Muscle layer of duodenum (tissue), 2 donors: ENCODE data around the gene ZNF101.
"Not testable (repeated sequence)": the region's sequence is repeated elsewhere in the genome, so short reads cannot be mapped to it uniquely, and the experiment has no call there.

Experiments
- H3K27ac ChIP-seq: one replicate; pipeline ENCODE4 v1.7.0; 2013; ENCODE audit warnings: mild to moderate bottlenecking, low read length
- H3K27me3 ChIP-seq: one replicate; pipeline ENCODE4 v1.7.0; 2013; ENCODE audit warnings: low read depth, mild to moderate bottlenecking, control low read depth, low read length
- H3K36me3 ChIP-seq, 2 donors: one replicate each; pipeline ENCODE4 v1.7.0; 2013; ENCODE audit warnings: low read length in 2 of 2, control low read depth in 1 of 2, mild to moderate bottlenecking in 1 of 2; ENCODE audit not compliant: insufficient read depth in 2 of 2, control insufficient read depth in 1 of 2
- H3K4me1 ChIP-seq, 2 donors: one replicate each; pipeline ENCODE4 v1.7.0; 2013; ENCODE audit warnings: low read length in 2 of 2, mild to moderate bottlenecking in 2 of 2, control low read depth in 1 of 2, moderate library complexity in 1 of 2; ENCODE audit not compliant: insufficient read depth in 2 of 2, control insufficient read depth in 1 of 2
- H3K4me3 ChIP-seq, 2 donors: one replicate each; pipeline ENCODE4 v1.7.0; 2013; ENCODE audit warnings: low read length in 2 of 2, low read depth in 1 of 2, mild to moderate bottlenecking in 1 of 2
- H3K9me3 ChIP-seq, 2 donors: one replicate each; pipeline ENCODE4 v1.7.0; 2013; ENCODE audit warnings: low read length in 2 of 2, control low read depth in 1 of 2, mild to moderate bottlenecking in 1 of 2; ENCODE audit not compliant: control insufficient read depth in 1 of 2
- donor health status: healthy.

The ZNF101 gene

GRCh38 chr19:19655641-19656343, 12.8 kb upstream of the ZNF101 start:
- H3K4me3 ChIP-seq: no peak overlapping the region
- no peaks in the 10 kb centered on the region for H3K4me1 ChIP-seq
- no peak overlapping the region for H3K27ac ChIP-seq
- no peaks in the 10 kb centered on the region for H3K9me3 ChIP-seq
- no peaks in the 10 kb centered on the region for H3K27me3 ChIP-seq
- H3K36me3 ChIP-seq: peaks cover 74 to 87% of the 10 kb centered on the region in 2 donors

GRCh38 chr19:19656451-19657396, 11.9 kb upstream of the ZNF101 start:
- no peaks in the 10 kb centered on the region for H3K9me3 ChIP-seq
- peaks cover 65 to 77% of the 10 kb centered on the region in 2 donors for H3K36me3 ChIP-seq
- H3K4me3 ChIP-seq: no peak overlapping the region
- no peaks in the 10 kb centered on the region for H3K27me3 ChIP-seq
- H3K27ac ChIP-seq: no peak overlapping the region
- peaks cover 0 to 5% of the 10 kb centered on the region in 2 donors for H3K4me1 ChIP-seq

GRCh38 chr19:19657397-19657783, 11.2 kb upstream of the ZNF101 start:
- no peak overlapping the region for H3K4me3 ChIP-seq
- H3K27me3 ChIP-seq: no peaks in the 10 kb centered on the region
- no peaks in the 10 kb centered on the region for H3K9me3 ChIP-seq
- no peak overlapping the region for H3K27ac ChIP-seq
- peaks cover 6 to 12% of the 10 kb centered on the region in 2 donors for H3K4me1 ChIP-seq
- H3K36me3 ChIP-seq: peaks cover 59 to 71% of the 10 kb centered on the region in 2 donors

- H3K36me3 ChIP-seq: peaks cover 39 to 47% of the 10 kb centered on the region in 2 donors
- no peak overlapping the region for H3K4me3 ChIP-seq
- H3K4me1 ChIP-seq: peaks cover 11 to 19% of the 10 kb centered on the region in 2 donors
- no peaks in the 10 kb centered on the region for H3K9me3 ChIP-seq
- H3K27me3 ChIP-seq: no peaks in the 10 kb centered on the region
- no peak overlapping the region for H3K27ac ChIP-seq
Measured at GRCh38 chr19:19659646-19660245, 8.9 kb upstream of the ZNF101 start.

- Histone ChIP-seq H3K27ac (peak overlapping the region; percentile 0), H3K4me3 (peak overlapping the region in 1 of 2 donors; percentile 78), H3K9me3 (no peaks in the 10 kb centered on the region)
Measured at GRCh38 chr19:19661141-19661674, 7.4 kb upstream of the ZNF101 start.

GRCh38 chr19:19661675-19662251, 6.9 kb upstream of the ZNF101 start:
- H3K9me3 ChIP-seq: no peaks in the 10 kb centered on the region
- H3K4me3 ChIP-seq: peak overlapping the region; percentile 78 to 94
- peak overlapping the region; percentile 0 for H3K27ac ChIP-seq
- peaks cover 19 to 27% of the 10 kb centered on the region in 2 donors for H3K36me3 ChIP-seq
- H3K4me1 ChIP-seq: peaks cover 11 to 19% of the 10 kb centered on the region in 2 donors
- H3K27me3 ChIP-seq: no peaks in the 10 kb centered on the region

More at GRCh38 chr19:19661141-19661674, 7.4 kb upstream of the ZNF101 start:
- Histone ChIP-seq H3K27me3 (no peaks in the 10 kb centered on the region), H3K4me1 (peaks cover 11 to 19% of the 10 kb centered on the region in 2 donors), H3K36me3 (peaks cover 24 to 32% of the 10 kb centered on the region in 2 donors)

GRCh38 chr19:19662344-19662743, 6.3 kb upstream of the ZNF101 start:
- peaks cover 11 to 19% of the 10 kb centered on the region in 2 donors for H3K4me1 ChIP-seq
- peak overlapping the region; percentile 78 to 94 for H3K4me3 ChIP-seq
- H3K36me3 ChIP-seq: peaks cover 13 to 21% of the 10 kb centered on the region in 2 donors
- no peaks in the 10 kb centered on the region for H3K9me3 ChIP-seq
- H3K27me3 ChIP-seq: no peaks in the 10 kb centered on the region
- peak overlapping the region; percentile 0 for H3K27ac ChIP-seq

GRCh38 chr19:19662871-19663255, 5.8 kb upstream of the ZNF101 start:
- Histone ChIP-seq H3K9me3 (no peaks in the 10 kb centered on the region), H3K4me1 (peaks cover 11 to 19% of the 10 kb centered on the region in 2 donors), H3K36me3 (peaks cover 9 to 18% of the 10 kb centered on the region in 2 donors), H3K4me3 (peak overlapping the region; percentile 78 to 94), H3K27ac (peak overlapping the region; percentile 77), H3K27me3 (no peaks in the 10 kb centered on the region)

GRCh38 chr19:19663256-19664120, 5.2 kb upstream of the ZNF101 start, which contains the start of gene ATP13A1:
Gene ATP13A1, minus strand, starts transcription at chr19:19663676. Its CDS starts 10 bp downstream, at chr19:19663666.
- Histone ChIP-seq H3K36me3 (peaks cover 6 to 13% of the 10 kb centered on the region in 2 donors), H3K9me3 (no peaks in the 10 kb centered on the region), H3K27me3 (no peaks in the 10 kb centered on the region), H3K4me3 (peak within 1 kb of the TSS; percentile 78 to 94), H3K4me1 (peaks cover 11 to 19% of the 10 kb centered on the region in 2 donors), H3K27ac (peak within 1 kb of the TSS; percentile 77)

- not testable (repeated sequence) for H3K9me3 ChIP-seq, H3K36me3 ChIP-seq, H3K27ac ChIP-seq, H3K27me3 ChIP-seq, H3K4me3 ChIP-seq
- peaks cover 11 to 25% of the 10 kb centered on the region in 2 donors for H3K4me1 ChIP-seq
Measured at GRCh38 chr19:19665420-19665948, 3.2 kb upstream of the ZNF101 start.
